GM18502 (cell line): Measurements from ENCODE around the gene B3GNT4.
"Not testable (repeated sequence)": the region's sequence is repeated elsewhere in the genome, so short reads cannot be mapped to it uniquely, and the experiment has no call there.

Source experiments
- ATAC-seq: cut with Tn5 transposase; IDR thresholded peaks from one replicate; pipeline ENCODE4 v1.9.1; 2021; ENCODE audit warnings: mild to moderate bottlenecking; ENCODE audit not compliant: unreplicated experiment, poor library complexity

B3GNT4 gene

GRCh38 chr12:122203301-122204166 lies at the start of gene B3GNT4:
Gene B3GNT4 (plus strand): TSS chr12:122203709. CDS start chr12:122204619, 910 bp downstream.
- peak; percentile 58 for ATAC-seq

GRCh38 chr12:122155705-122156104 lies 47.8 kb upstream of the B3GNT4 start:
- no peak for ATAC-seq

- no peak for ATAC-seq
Measured at GRCh38 chr12:122158700-122159285, 44.7 kb upstream of the B3GNT4 start.

GRCh38 chr12:122159882-122160281 lies 43.6 kb upstream of the B3GNT4 start:
- ATAC-seq = no peak

GRCh38 chr12:122160761-122161160 lies 42.7 kb upstream of the B3GNT4 start:
- no peak for ATAC-seq

- no peak for ATAC-seq
Measured at GRCh38 chr12:122161682-122162081, 41.8 kb upstream of the B3GNT4 start.

- no peak for ATAC-seq
Measured at GRCh38 chr12:122162976-122163375, 40.5 kb upstream of the B3GNT4 start.

GRCh38 chr12:122166422-122167349 lies 36.8 kb upstream of the B3GNT4 start:
- peak; percentile 72 for ATAC-seq

- ATAC-seq = no peak
Measured at GRCh38 chr12:122167356-122167925, 36.1 kb upstream of the B3GNT4 start.

GRCh38 chr12:122168492-122168891 lies 35.0 kb upstream of the B3GNT4 start:
- ATAC-seq = no peak

- ATAC-seq = no peak
Measured at GRCh38 chr12:122171399-122171798, 32.1 kb upstream of the B3GNT4 start.

- no peak for ATAC-seq
Measured at GRCh38 chr12:122172262-122172939, 31.1 kb upstream of the B3GNT4 start.

GRCh38 chr12:122174155-122174845 lies 29.2 kb upstream of the B3GNT4 start, which contains the start of gene IL31:
Gene IL31 (minus strand): TSS chr12:122174221. CDS start chr12:122174172, 49 bp downstream.
- no peak for ATAC-seq

- ATAC-seq = not testable (repeated sequence)
Measured at GRCh38 chr12:122176473-122176872, 27.0 kb upstream of the B3GNT4 start.

GRCh38 chr12:122182887-122183587 lies 20.5 kb upstream of the B3GNT4 start, which contains the start of gene LRRC43:
Gene LRRC43 (plus strand): TSS chr12:122183123. CDS start chr12:122183145, 22 bp downstream.
- no peak for ATAC-seq

GRCh38 chr12:122183588-122183940 lies 19.9 kb upstream of the B3GNT4 start:
- ATAC-seq = no peak

GRCh38 chr12:122184517-122184916 lies 19.0 kb upstream of the B3GNT4 start:
- no peak for ATAC-seq

GRCh38 chr12:122185079-122185478 lies 18.4 kb upstream of the B3GNT4 start:
- ATAC-seq = no peak
